SK-N-MC (cell line): ENCODE measurements around the gene AJAP1.

Experiments used
- EZH2 ChIP-seq: fragments of 200-600 bp; sonication (generic); IDR thresholded peaks from one replicate; pipeline ENCODE4 v1.6.1; 2017; ENCODE audit warnings: antibody characterized with exemption
- POLR2AphosphoS5 ChIP-seq: IDR thresholded peaks from 2 replicates; pipeline ENCODE4 v1.6.1; 2012; ENCODE audit warnings: mild to moderate bottlenecking, low read depth, low read length, borderline replicate concordance

DNA sequence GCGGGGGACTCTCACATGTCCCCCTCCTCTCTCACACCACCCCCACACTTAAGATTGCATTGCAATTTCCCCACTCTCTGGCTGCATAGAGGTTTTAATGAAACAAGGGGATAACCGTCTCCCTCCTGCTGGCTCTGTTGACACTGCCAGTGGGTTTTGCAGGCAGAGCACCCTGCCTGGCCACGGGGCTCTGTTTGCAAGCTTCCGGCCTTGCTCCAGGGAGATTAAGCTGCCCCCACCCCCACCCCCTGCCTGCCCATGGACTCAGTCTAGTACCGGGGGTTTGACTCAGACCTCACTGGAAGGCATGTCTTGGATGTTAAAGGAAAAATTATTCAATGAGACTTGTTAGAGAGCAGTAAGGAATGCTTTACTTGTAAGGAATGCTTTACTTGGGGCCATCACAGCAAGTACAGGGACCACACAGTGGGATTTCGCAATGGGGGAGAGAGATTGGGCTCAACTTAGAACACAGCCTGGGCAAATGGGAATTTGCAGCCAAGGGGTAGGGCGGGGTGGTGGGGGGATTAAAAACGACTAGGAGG, 101.0 kb downstream of the AJAP1 start:
- TF ChIP-seq EZH2 (no peak), POLR2AphosphoS5 (no peak)
